ENCODE data around the gene ESPN.

ESPN gene

GRCh38 chr1:6501279-6501813, 76.8 kb downstream of the ESPN start:
- DNase-seq: no peak

DNA sequence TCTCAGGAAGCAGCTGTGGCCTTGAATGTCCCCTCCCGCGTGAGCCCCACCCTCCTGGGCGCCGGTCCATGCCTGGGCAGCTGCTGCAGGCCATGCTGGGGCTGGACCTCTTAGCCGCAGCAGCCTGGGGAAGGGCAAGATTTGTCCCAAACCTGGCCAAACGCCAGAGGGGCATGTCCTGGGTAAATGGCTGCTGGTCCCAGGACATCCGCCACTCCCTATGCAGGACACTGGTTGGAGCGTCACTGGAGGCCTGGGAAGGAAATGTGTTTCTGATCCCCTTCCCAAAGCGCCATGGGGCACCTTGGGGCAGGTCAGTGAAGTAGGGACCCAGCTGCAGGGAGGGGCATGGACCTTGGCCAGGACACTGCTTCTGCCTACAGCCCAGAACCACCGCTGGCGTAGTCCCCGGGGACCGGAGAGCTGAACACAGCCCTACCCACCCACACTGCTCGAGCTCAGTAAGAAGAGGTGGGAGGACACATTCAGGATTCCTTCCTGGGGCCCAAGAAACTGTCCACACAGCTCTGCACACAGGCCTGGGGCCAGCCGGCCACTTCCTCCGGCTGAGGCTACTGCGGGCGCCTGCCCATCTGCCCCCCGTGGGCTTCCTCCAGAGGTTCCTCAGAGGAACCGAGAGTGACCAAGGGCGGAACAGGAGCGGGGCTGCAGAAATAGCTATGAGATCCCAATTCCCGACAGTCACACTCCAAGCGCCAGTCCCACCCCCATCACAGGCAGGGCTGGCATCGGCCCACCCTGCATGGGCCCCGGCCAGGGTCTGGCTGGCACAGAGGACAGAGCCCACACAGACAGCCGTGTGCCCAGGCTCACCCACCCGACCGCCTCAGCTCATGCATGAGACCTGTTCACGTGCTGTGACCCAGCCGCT, 77.7 kb downstream of the ESPN start:
- DNase-seq: no peak

DNA sequence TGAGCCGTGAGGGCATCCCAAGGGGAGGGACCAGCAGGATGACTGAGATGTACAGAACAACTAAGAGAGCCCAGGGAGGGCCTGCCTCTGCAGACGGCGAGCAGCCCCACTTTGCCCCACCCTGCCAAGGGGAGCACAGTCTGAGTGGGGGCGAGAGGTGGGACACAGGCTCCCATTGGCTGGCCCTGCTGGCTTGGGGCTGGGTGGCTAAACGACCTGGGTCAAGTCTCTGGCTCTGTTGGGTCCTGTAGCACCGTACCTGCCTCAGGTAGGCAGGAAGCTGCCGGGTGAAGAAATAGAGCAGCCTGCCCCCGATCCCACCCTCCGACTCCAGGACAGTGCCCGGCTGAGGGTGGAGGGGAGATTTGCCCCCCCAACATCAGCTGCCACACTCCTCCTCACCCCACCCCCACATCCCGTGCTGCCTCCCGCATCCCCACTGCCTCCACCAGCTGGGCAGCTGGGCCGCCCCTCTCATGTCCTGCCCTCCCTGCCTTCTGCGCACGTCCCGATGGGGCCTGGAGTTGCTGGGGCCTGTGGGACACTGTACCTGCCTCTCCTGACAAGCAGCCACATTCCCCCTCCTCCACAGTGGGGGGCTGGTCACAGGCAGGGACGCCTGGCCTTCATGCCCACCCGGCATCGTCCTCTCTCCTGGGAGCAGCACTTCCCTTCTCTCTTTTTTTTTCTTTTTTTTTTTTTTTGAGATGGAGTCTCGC, 79.5 kb downstream of the ESPN start:
- no peak for DNase-seq

DNA sequence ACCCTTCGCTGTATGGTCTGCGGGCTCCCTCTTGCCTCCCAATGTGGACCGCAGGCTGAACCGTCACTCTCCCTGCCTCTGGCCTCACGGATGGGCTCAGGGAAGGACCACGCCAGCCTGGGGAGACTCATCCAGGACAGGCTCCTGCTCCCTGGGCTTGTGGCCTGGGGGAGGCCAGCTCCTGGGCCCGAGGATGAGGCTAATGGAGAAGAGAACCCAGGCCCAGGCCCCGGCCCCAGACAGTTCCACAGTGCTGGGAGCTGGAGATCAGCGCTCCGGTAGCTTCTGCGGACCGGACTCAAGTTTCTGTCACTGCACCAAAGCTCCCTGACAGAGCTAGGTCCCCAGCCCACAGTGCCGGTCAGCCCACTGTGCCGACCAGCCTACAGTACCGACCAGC, 80.3 kb downstream of the ESPN start:
- no peak for DNase-seq

DNA sequence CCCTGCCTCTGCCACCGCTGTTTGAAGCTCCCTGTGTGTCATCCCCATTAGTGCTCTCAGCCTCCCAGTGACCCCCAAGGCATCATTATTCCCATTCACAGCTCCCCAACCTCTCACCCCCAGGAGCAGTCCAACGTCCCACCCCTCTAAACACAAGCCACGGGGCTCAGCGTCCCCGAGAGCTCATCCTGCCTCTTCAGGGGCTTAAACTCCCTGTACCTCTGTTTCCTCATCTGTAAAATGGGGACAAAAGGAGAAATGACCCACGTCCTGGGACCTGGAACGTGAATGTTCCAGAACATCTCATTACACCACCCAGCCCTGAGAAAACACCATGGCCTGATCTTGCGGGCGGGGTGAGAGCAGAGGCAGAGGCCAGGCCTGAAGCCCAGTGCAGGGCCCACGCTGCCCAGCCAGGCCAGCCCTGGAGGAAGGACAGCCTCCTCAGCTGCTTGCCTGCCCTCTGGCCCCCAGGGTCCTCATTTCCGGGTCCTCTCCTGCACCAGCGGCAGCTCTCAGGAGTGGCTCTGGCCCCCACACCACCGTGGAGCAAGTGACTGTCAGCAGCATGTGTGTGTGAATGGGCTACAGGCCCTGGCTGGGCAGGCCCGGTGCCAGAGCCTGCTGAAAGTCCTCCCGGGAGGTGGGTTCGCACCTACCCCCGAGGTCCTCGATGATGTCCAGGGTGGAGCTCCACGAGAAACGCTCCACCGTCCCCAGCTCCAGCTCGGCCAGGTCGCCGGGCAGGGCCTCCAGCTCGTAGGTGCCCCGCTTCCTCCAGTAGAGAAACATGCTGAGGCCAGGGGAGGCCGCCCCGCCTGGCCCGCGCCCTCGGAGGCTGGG, 81.0 kb downstream of the ESPN start:
- DNase-seq: no peak

- DNase-seq: no peak
Observed at GRCh38 chr1:6506210-6507036, 81.8 kb downstream of the ESPN start.

DNA sequence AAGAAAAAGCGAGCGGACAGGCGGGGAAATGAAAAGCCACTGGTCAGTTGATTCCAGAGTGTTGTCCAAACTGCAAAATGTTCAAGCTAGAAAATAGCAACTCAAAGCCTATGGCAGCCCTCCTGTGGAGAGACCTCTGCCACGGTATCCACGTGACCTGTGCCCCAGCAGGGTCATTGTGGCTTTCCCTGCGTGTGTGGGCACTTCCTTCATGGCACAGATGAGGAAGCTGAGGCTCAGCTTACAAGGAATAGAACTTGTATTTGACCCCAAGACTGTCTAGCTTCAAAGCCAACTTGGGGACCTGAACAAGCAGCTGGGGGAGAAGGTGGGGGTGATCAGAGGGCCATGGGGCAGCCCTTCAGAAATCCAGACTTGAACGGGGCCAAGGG, 82.5 kb downstream of the ESPN start:
- no peak for DNase-seq

DNA sequence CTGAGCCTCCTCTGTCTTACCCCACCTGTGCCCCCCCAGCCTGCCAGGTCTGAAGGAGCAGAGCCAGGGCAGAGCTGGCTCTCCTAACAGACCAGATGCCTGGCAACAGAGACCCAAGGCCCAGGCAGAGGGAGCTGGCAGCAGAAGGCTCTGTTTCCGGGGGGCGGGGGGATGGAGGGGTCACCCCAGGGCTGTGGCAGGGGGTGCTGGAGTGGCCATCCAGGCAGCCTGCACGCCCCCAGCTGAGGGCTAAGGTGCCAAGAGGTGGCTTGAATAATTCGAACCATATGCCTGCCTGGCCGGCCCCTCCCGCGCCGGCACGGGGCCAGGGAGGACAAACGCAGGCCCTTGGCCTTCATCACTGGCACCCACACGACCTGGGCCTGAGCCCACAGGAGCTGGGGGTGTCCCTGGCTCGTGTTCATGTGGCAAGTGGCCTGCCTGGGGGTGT, 82.9 kb downstream of the ESPN start:
- DNase-seq: no peak

- no peak for DNase-seq
Observed at GRCh38 chr1:6508154-6508815, 83.7 kb downstream of the ESPN start.

DNA sequence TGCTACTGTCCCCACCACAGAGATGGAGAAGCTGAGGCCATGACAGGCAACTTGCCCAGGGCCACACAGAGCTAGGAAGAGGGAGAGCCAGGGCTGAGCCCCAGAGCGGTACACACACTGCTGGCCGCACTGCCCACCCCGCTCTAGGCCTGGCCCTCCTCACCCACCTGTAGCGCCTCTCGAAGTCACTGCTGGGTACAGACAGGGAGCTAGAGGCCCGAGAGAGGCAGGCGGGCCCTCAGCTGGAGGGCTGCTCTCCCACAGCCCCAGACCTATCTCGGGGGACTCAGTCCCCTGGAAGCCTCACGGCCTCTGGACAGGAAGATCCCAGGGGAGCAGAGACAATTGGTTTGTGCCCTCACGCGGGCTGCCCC, 84.2 kb downstream of the ESPN start:
- DNase-seq: no peak

- no peak for DNase-seq
Observed at GRCh38 chr1:6509220-6509918, 84.8 kb downstream of the ESPN start.

GRCh38 chr1:6509919-6510291, 85.3 kb downstream of the ESPN start:
- DNase-seq: no peak

DNA sequence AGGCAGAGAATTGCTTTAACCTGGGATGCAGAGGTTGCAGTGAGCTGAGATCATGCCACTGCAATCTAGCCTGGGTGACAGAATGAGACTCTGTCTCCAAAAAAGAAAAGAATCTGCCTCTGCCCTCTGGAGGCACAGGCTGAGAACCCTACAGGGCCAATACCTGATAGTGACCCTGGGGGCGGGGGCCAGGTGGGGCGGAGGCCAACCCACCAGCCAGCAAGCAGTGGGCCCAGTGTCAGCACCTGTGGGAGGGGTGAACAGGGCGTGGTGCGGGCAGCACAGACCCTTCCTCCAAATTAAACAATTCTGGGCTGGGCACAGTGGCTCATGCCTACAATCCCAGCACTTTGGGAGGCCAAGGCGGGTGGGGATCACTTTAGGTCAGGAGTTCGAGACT, 85.9 kb downstream of the ESPN start:
- DNase-seq: no peak

All from NCI-H1105 (cell line).